Measurements from ENCODE around the gene CKM. TPM values are rescaled to one million over a fixed set of nuclear protein-coding genes. Genes with fewer than 3 reads are reported as not detected.
"Not testable (repeated sequence)": the region's sequence is repeated elsewhere in the genome, so short reads cannot be mapped to it uniquely, and the experiment has no call there.

Gene CKM
- total and polyA plus RNA-seq, 3 experiments from 2014 or later: 0.13 TPM; not detected in 2

- POLR2A ChIA-PET: no interaction called here
- DNase-seq: no peak
- Histone ChIP-seq H3K4me3 (ENCODE audit: low read length) (no peak overlapping the region), H3K27ac (ENCODE audit: low read depth, low read length) (no peak overlapping the region), H3K4me1 (ENCODE audit: insufficient read depth, low read length) (peaks cover 9% of the 10 kb centered on the region), H3K27me3 (ENCODE audit: insufficient read depth, low read length, poor library complexity, severe bottlenecking) (peaks cover 13% of the 10 kb centered on the region), H3K36me3 (ENCODE audit: insufficient read depth, low read length) (no peaks in the 10 kb centered on the region), H3K9me3 (ENCODE audit: low read length) (no peaks in the 10 kb centered on the region)
- H3K4me1 Mint-ChIP-seq: peaks cover 7 to 9% (median 9%) of the 10 kb centered on the region in 3 donors
- peak overlapping the region in 1 of 8 donors; percentile 90 for H3K27ac Mint-ChIP-seq
- CTCF ChIA-PET: interaction anchor here (1.8 kb wide), 1 partner anchor 7 kb away, joined by 6 read pairs; no protein-coding TSS in a partner anchor
- peaks cover 12 to 34% of the 10 kb centered on the region in 2 donors for H3K27me3 Mint-ChIP-seq
- no peaks in the 10 kb centered on the region for H3K9me3 Mint-ChIP-seq
- H3K36me3 Mint-ChIP-seq: no peaks in the 10 kb centered on the region
- no peak overlapping the region for H3K4me3 Mint-ChIP-seq
Observed at GRCh38 chr19:45336696-45337251, 14.1 kb upstream of the CKM start.

- H3K36me3 Mint-ChIP-seq; H3K4me1 ChIP-seq (ENCODE audit: insufficient read depth, low read length); H3K4me1 Mint-ChIP-seq; DNase-seq; H3K36me3 ChIP-seq (ENCODE audit: insufficient read depth, low read length); H3K27ac ChIP-seq (ENCODE audit: low read depth, low read length); H3K9me3 ChIP-seq (ENCODE audit: low read length); CTCF ChIA-PET; H3K4me3 ChIP-seq (ENCODE audit: low read length); H3K27ac Mint-ChIP-seq; H3K4me3 Mint-ChIP-seq; H3K9me3 Mint-ChIP-seq; H3K27me3 ChIP-seq (ENCODE audit: insufficient read depth, low read length, poor library complexity, severe bottlenecking): not testable (repeated sequence)
- H3K27me3 Mint-ChIP-seq: peaks cover 11 to 33% of the 10 kb centered on the region in 2 donors
- POLR2A ChIA-PET: interaction anchor here (0.7 kb wide), 2 partner anchors 93 to 644 kb away, joined by 5 to 7 read pairs; no protein-coding TSS in a partner anchor
Observed at GRCh38 chr19:45334881-45335280, 12.2 kb upstream of the CKM start.

- Histone ChIP-seq H3K4me1 (ENCODE audit: insufficient read depth, low read length) (peaks cover 5% of the 10 kb centered on the region), H3K9me3 (ENCODE audit: low read length) (no peaks in the 10 kb centered on the region), H3K4me3 (ENCODE audit: low read length) (no peak overlapping the region), H3K27ac (ENCODE audit: low read depth, low read length) (no peak overlapping the region), H3K36me3 (ENCODE audit: insufficient read depth, low read length) (no peaks in the 10 kb centered on the region), H3K27me3 (ENCODE audit: insufficient read depth, low read length, poor library complexity, severe bottlenecking) (peaks cover 5% of the 10 kb centered on the region)
- H3K4me3 Mint-ChIP-seq: no peak overlapping the region
- H3K9me3 Mint-ChIP-seq: no peaks in the 10 kb centered on the region
- no peaks in the 10 kb centered on the region for H3K36me3 Mint-ChIP-seq
- DNase-seq: no peak
- ChIA-PET POLR2A (no interaction called here), CTCF (no interaction called here)
- H3K27ac Mint-ChIP-seq: no peak overlapping the region
- H3K27me3 Mint-ChIP-seq: peaks cover 12 to 23% of the 10 kb centered on the region in 2 donors
- H3K4me1 Mint-ChIP-seq: peaks cover 3 to 4% (median 4%) of the 10 kb centered on the region in 3 donors
Observed at GRCh38 chr19:45333609-45334303, 11.1 kb upstream of the CKM start.

- peaks cover 0 to under 1% (median 0%) of the 10 kb centered on the region in 3 donors for H3K4me1 Mint-ChIP-seq
Observed at GRCh38 chr19:45331411-45331810, 8.7 kb upstream of the CKM start.

GRCh38 chr19:45327404-45328143 is 4.9 kb upstream of the CKM start:
- Mint-ChIP-seq H3K27ac (peak overlapping the region in 1 of 8 donors; percentile 63), H3K4me1 (peaks cover 0 to 2% (median 0%) of the 10 kb centered on the region in 3 donors), H3K4me3 (no peak overlapping the region), H3K36me3 (no peaks in the 10 kb centered on the region), H3K27me3 (peaks cover 11 to 17% of the 10 kb centered on the region in 2 donors), H3K9me3 (no peaks in the 10 kb centered on the region)
- DNase-seq: no peak
- Histone ChIP-seq H3K4me3 (ENCODE audit: low read length) (no peak overlapping the region), H3K27me3 (ENCODE audit: insufficient read depth, low read length, poor library complexity, severe bottlenecking) (peaks cover 13% of the 10 kb centered on the region), H3K36me3 (ENCODE audit: insufficient read depth, low read length) (no peaks in the 10 kb centered on the region), H3K4me1 (ENCODE audit: insufficient read depth, low read length) (no peaks in the 10 kb centered on the region), H3K9me3 (ENCODE audit: low read length) (no peaks in the 10 kb centered on the region), H3K27ac (ENCODE audit: low read depth, low read length) (no peak overlapping the region)
- CTCF ChIA-PET: no interaction called here
- POLR2A ChIA-PET: no interaction called here

More at GRCh38 chr19:45331411-45331810, 8.7 kb upstream of the CKM start:
- no peak for DNase-seq
- Mint-ChIP-seq H3K27ac (no peak overlapping the region), H3K4me3 (no peak overlapping the region), H3K36me3 (no peaks in the 10 kb centered on the region), H3K27me3 (peaks cover 2 to 9% of the 10 kb centered on the region in 2 donors), H3K9me3 (no peaks in the 10 kb centered on the region)
- no peaks in the 10 kb centered on the region for H3K27me3 ChIP-seq (ENCODE audit: insufficient read depth, low read length, poor library complexity, severe bottlenecking)
- no peaks in the 10 kb centered on the region for H3K4me1 ChIP-seq (ENCODE audit: insufficient read depth, low read length)
- no peaks in the 10 kb centered on the region for H3K36me3 ChIP-seq (ENCODE audit: insufficient read depth, low read length)
- ChIA-PET CTCF (no interaction called here), POLR2A (no interaction called here)
- H3K9me3 ChIP-seq (ENCODE audit: low read length): no peaks in the 10 kb centered on the region
- no peak overlapping the region for H3K27ac ChIP-seq (ENCODE audit: low read depth, low read length)
- H3K4me3 ChIP-seq (ENCODE audit: low read length): no peak overlapping the region

GRCh38 chr19:45324349-45324907 is 1.8 kb upstream of the CKM start:
- Histone ChIP-seq H3K4me1 (ENCODE audit: insufficient read depth, low read length) (no peaks in the 10 kb centered on the region), H3K9me3 (ENCODE audit: low read length) (no peaks in the 10 kb centered on the region), H3K27me3 (ENCODE audit: insufficient read depth, low read length, poor library complexity, severe bottlenecking) (peaks cover 16% of the 10 kb centered on the region), H3K27ac (ENCODE audit: low read depth, low read length) (no peak overlapping the region), H3K36me3 (ENCODE audit: insufficient read depth, low read length) (no peaks in the 10 kb centered on the region), H3K4me3 (ENCODE audit: low read length) (no peak overlapping the region)
- POLR2A ChIA-PET: no interaction called here
- Mint-ChIP-seq H3K9me3 (no peaks in the 10 kb centered on the region), H3K4me1 (peaks cover 0 to 2% (median 0%) of the 10 kb centered on the region in 3 donors), H3K4me3 (no peak overlapping the region), H3K27ac (no peak overlapping the region), H3K36me3 (no peaks in the 10 kb centered on the region), H3K27me3 (peaks cover 19 to 26% of the 10 kb centered on the region in 2 donors)
- DNase-seq: no peak
- CTCF ChIA-PET: interaction anchor here (0.8 kb wide), 1 partner anchor 14 kb away, joined by 3 read pairs; no protein-coding TSS in a partner anchor

- POLR2A ChIA-PET: no interaction called here
- DNase-seq: no peak
- no peak overlapping the region for H3K4me3 Mint-ChIP-seq
Observed at GRCh38 chr19:45323671-45324081, 1.0 kb upstream of the CKM start.

GRCh38 chr19:45322311-45322710 is 364 bp downstream of the CKM start:
- DNase-seq: no peak
- H3K4me1 ChIP-seq (ENCODE audit: insufficient read depth, low read length): no peaks in the 10 kb centered on the region
- CTCF ChIA-PET: no interaction called here
- H3K27me3 ChIP-seq (ENCODE audit: insufficient read depth, low read length, poor library complexity, severe bottlenecking): peaks cover 16% of the 10 kb centered on the region
- no peak overlapping the region for H3K27ac ChIP-seq (ENCODE audit: low read depth, low read length)
- Mint-ChIP-seq H3K27me3 (peaks cover 25 to 40% of the 10 kb centered on the region in 2 donors), H3K27ac (no peak overlapping the region), H3K4me1 (peaks cover 0 to 2% (median 0%) of the 10 kb centered on the region in 3 donors), H3K36me3 (no peaks in the 10 kb centered on the region), H3K9me3 (no peaks in the 10 kb centered on the region), H3K4me3 (peak overlapping the region in 1 of 7 donors; percentile 32)
- POLR2A ChIA-PET: no interaction called here
- no peak overlapping the region for H3K4me3 ChIP-seq (ENCODE audit: low read length)
- no peaks in the 10 kb centered on the region for H3K9me3 ChIP-seq (ENCODE audit: low read length)
- no peaks in the 10 kb centered on the region for H3K36me3 ChIP-seq (ENCODE audit: insufficient read depth, low read length)

More at GRCh38 chr19:45323671-45324081, 1.0 kb upstream of the CKM start:
- H3K27ac Mint-ChIP-seq: no peak overlapping the region
- no peaks in the 10 kb centered on the region for H3K9me3 ChIP-seq (ENCODE audit: low read length)
- H3K9me3 Mint-ChIP-seq: no peaks in the 10 kb centered on the region
- no peak overlapping the region for H3K27ac ChIP-seq (ENCODE audit: low read depth, low read length)
- no peaks in the 10 kb centered on the region for H3K4me1 ChIP-seq (ENCODE audit: insufficient read depth, low read length)
- no peaks in the 10 kb centered on the region for H3K36me3 ChIP-seq (ENCODE audit: insufficient read depth, low read length)
- peaks cover 0 to 2% (median 0%) of the 10 kb centered on the region in 3 donors for H3K4me1 Mint-ChIP-seq
- no peak overlapping the region for H3K4me3 ChIP-seq (ENCODE audit: low read length)
- H3K27me3 ChIP-seq (ENCODE audit: insufficient read depth, low read length, poor library complexity, severe bottlenecking): peaks cover 16% of the 10 kb centered on the region
- H3K27me3 Mint-ChIP-seq: peaks cover 17 to 30% of the 10 kb centered on the region in 2 donors
- CTCF ChIA-PET: no interaction called here
- H3K36me3 Mint-ChIP-seq: no peaks in the 10 kb centered on the region

Measured in CD8-positive, alpha-beta memory T cell (primary cell).